ENCODE data around the gene ATP9A.

Gene ATP9A

GRCh38 chr20:51547951-51548350, 220.2 kb downstream of the ATP9A start:
- no peak overlapping the region for H3K27ac ChIP-seq (replicated peaks; ENCODE audit: low read length)
- H3K4me2 ChIP-seq (ENCODE audit: insufficient read depth, low read length, poor library complexity, severe bottlenecking): no peak overlapping the region
- H3K4ac ChIP-seq (ENCODE audit: low read length): no peak overlapping the region
- no peak overlapping the region for H4K8ac ChIP-seq (ENCODE audit: low read depth, low read length)
- H2BK12ac ChIP-seq (ENCODE audit: low read length): no peak overlapping the region
- H2AFZ ChIP-seq (ENCODE audit: low read length): no peak overlapping the region
- H2BK120ac ChIP-seq (ENCODE audit: low read depth, low read length): no peak overlapping the region
- no peak overlapping the region for H3K9ac ChIP-seq (ENCODE audit: low read depth, low read length, poor library complexity)
- H3K79me1 ChIP-seq (ENCODE audit: low read depth, low read length): no peaks in the 10 kb centered on the region
- H4K91ac ChIP-seq (ENCODE audit: low read depth, low read length, poor library complexity): no peak overlapping the region
- WGBS, 2 donors (ENCODE audit: extremely low coverage in 2 of 2, insufficient read length in 2 of 2, insufficient replicate concordance in 1 of 2): no CpG with 5 or more reads among the region's 7 CpGs
- H3K4me1 ChIP-seq (ENCODE audit: control insufficient read depth in 2 of 2, insufficient read depth in 1 of 2, low read depth in 1 of 2, low read length in 2 of 2): peaks cover 2 to 3% of the 10 kb centered on the region in 2 donors
- H2AK5ac ChIP-seq (ENCODE audit: low read depth, low read length): no peak overlapping the region
- peaks cover 0 to 25% (median 7%) of the 10 kb centered on the region in 3 experiments for H3K27me3 ChIP-seq (ENCODE audit: control insufficient read depth in 3 of 3, insufficient read depth in 3 of 3, low read depth in 1 of 3, low read length in 3 of 3)
- H3K4me3 ChIP-seq (ENCODE audit: low read length in 2 of 2): no peak overlapping the region
- DNase-seq (ENCODE audit: low spot score): no peak
- no peak overlapping the region for H2BK5ac ChIP-seq (ENCODE audit: low read length)
- H3K9me3 ChIP-seq (replicated peaks in 1 of 2; ENCODE audit: control insufficient read depth in 2 of 2, insufficient read depth in 1 of 2, low read depth in 1 of 2, low read length in 2 of 2): no peaks in the 10 kb centered on the region
- no peaks in the 10 kb centered on the region for H3K36me3 ChIP-seq (replicated peaks in 1 of 2; ENCODE audit: control insufficient read depth in 2 of 2, insufficient read depth in 2 of 2, low read length in 2 of 2)
- H3K14ac ChIP-seq (ENCODE audit: low read length): no peak overlapping the region
- no peak overlapping the region for H3K18ac ChIP-seq (ENCODE audit: low read length)
- no peak overlapping the region for H3K23ac ChIP-seq (ENCODE audit: low read depth, low read length, poor library complexity)
- no peak overlapping the region for H2BK15ac ChIP-seq (ENCODE audit: low read length)
